Measurements from ENCODE around the gene AFF4. TPM values are rescaled to one million over a fixed set of nuclear protein-coding genes. Genes with fewer than 3 reads are reported as not detected.

AFF4 gene
- total RNA-seq, 4 donors from 2014 or later, result 47.6 to 109 (median 72.6) TPM

GRCh38 chr5:132901036-132901435 is 62.4 kb downstream of the AFF4 start:
- Histone ChIP-seq H3K9me3 (no peaks in the 10 kb centered on the region), H3K27ac (no peak overlapping the region), H3K36me3 (peaks cover 0 to 44% (median 0%) of the 10 kb centered on the region in 3 donors), H3K27me3 (no peaks in the 10 kb centered on the region), H3K4me3 (no peak overlapping the region), H3K4me1 (no peaks in the 10 kb centered on the region)
- no peak for TF ChIP-seq POLR2A (IDR thresholded peaks at IDR 0.05)
- TF ChIP-seq, protein P1, sequence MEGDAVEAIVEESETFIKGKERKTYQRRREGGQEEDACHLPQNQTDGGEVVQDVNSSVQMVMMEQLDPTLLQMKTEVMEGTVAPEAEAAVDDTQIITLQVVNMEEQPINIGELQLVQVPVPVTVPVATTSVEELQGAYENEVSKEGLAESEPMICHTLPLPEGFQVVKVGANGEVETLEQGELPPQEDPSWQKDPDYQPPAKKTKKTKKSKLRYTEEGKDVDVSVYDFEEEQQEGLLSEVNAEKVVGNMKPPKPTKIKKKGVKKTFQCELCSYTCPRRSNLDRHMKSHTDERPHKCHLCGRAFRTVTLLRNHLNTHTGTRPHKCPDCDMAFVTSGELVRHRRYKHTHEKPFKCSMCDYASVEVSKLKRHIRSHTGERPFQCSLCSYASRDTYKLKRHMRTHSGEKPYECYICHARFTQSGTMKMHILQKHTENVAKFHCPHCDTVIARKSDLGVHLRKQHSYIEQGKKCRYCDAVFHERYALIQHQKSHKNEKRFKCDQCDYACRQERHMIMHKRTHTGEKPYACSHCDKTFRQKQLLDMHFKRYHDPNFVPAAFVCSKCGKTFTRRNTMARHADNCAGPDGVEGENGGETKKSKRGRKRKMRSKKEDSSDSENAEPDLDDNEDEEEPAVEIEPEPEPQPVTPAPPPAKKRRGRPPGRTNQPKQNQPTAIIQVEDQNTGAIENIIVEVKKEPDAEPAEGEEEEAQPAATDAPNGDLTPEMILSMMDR (IDR thresholded peaks at IDR 0.05), result no peak
- no peak for DNase-seq

DNA sequence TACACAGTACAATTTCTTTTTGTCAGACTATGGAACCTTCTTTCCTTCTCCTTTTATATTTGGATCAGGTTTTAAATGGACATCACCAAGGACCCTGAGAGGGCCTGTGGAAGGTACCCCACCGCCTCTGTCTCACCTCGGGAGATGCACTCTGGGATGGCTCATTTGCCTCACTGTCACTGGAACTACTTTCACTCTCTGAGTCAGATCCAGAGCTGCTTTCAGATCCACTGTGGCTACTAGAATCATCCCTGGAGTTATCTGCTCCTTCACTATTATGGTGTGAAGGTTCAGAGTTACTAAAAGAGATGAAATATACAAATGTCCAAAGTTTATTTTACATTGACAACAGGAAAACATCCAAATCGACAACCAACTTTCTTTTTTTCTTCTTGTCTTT is 65.3 kb downstream of the AFF4 start:
- TF ChIP-seq, protein P1 (IDR thresholded peaks at IDR 0.05), result no peak
- TF ChIP-seq POLR2A (IDR thresholded peaks at IDR 0.05), result no peak
- no peak overlapping the region for H3K4me3 ChIP-seq
- no peak for DNase-seq

GRCh38 chr5:132896685-132897084 is 66.7 kb downstream of the AFF4 start:
- TF ChIP-seq POLR2A (IDR thresholded peaks at IDR 0.05), result no peak
- TF ChIP-seq, protein P1 (IDR thresholded peaks at IDR 0.05), result no peak
- H3K9me3 ChIP-seq, result no peaks in the 10 kb centered on the region
- no peaks in the 10 kb centered on the region for H3K4me1 ChIP-seq
- no peak overlapping the region for H3K4me3 ChIP-seq
- no peak overlapping the region for H3K27ac ChIP-seq
- no peaks in the 10 kb centered on the region for H3K27me3 ChIP-seq
- peaks cover 0 to 81% (median 0%) of the 10 kb centered on the region in 3 donors for H3K36me3 ChIP-seq
- DNase-seq, result no peak

More for the DNA sequence above, 65.3 kb downstream of the AFF4 start:
- H3K27ac ChIP-seq, result no peak overlapping the region
- H3K4me1 ChIP-seq, result no peaks in the 10 kb centered on the region
- H3K36me3 ChIP-seq, result peaks cover 0 to 74% (median 0%) of the 10 kb centered on the region in 3 donors
- H3K9me3 ChIP-seq, result no peaks in the 10 kb centered on the region
- H3K27me3 ChIP-seq, result no peaks in the 10 kb centered on the region

- Histone ChIP-seq H3K4me3 (no peak overlapping the region), H3K4me1 (no peaks in the 10 kb centered on the region), H3K9me3 (no peaks in the 10 kb centered on the region), H3K27me3 (no peaks in the 10 kb centered on the region), H3K27ac (no peak overlapping the region), H3K36me3 (peaks cover 0 to 81% (median 0%) of the 10 kb centered on the region in 3 donors)
- TF ChIP-seq, protein P1 (IDR thresholded peaks at IDR 0.05), result no peak
- TF ChIP-seq POLR2A (IDR thresholded peaks at IDR 0.05), result no peak
- DNase-seq, result no peak
These were observed 67.6 kb downstream of the AFF4 start for GRCh38 chr5:132895719-132896305.

- H3K4me3 ChIP-seq, result no peak overlapping the region
- peaks cover 0 to 93% (median 0%) of the 10 kb centered on the region in 3 donors for H3K36me3 ChIP-seq
- no peaks in the 10 kb centered on the region for H3K4me1 ChIP-seq
- DNase-seq, result no peak
- no peak overlapping the region for H3K27ac ChIP-seq
- TF ChIP-seq, protein P1 (IDR thresholded peaks at IDR 0.05), result no peak
- TF ChIP-seq POLR2A (IDR thresholded peaks at IDR 0.05), result no peak
- no peaks in the 10 kb centered on the region for H3K27me3 ChIP-seq
- H3K9me3 ChIP-seq, result no peaks in the 10 kb centered on the region
These were observed 72.6 kb downstream of the AFF4 start for GRCh38 chr5:132890817-132891216.

Measured in Peyer's patch (tissue), 4 donors.